Measurements from ENCODE around the gene LMAN1.

DNA sequence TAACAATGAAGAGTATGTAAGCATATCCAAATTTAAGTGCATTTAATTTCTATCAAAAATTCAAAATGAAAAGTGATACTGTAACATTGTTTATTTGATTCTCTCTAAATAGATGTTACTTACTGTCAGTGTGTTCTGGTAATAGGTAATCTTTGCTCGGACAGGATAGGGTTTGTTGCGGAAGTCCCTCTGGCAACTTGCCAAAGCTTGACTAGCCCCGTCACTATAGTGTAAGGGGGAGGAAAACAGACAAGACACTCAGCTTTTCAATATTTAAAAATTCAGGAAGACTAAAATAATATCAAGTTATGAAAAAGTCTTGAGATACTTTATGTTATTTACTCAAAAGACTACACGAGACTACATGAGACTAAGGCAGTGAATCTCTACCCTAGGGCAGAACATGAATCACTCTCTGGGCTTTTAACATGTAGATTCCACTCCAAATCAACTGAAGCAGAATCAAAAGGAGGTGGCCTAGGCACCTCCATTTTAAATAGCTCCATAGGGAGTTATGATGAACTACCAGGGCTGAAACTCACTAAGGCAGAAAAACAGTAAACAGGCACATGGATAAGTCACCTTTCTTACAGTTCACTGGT is 5.9 kb downstream of the LMAN1 start:
- TF ChIP-seq CTCF (IDR thresholded peaks at IDR 0.05; ENCODE audit: extremely low read depth in 1 of 2, insufficient read depth in 1 of 2, low read depth in 1 of 2, low read length in 2 of 2) = no peak
- TF ChIP-seq MAX (IDR thresholded peaks at IDR 0.05; ENCODE audit: insufficient read depth, insufficient read length) = no peak
- TF ChIP-seq EZH2 (IDR thresholded peaks at IDR 0.05; ENCODE audit: borderline replicate concordance, low read depth, low read length, severe bottlenecking) = no peak
- no peak for TF ChIP-seq POLR2AphosphoS5 (IDR thresholded peaks at IDR 0.05; ENCODE audit: insufficient read depth, low read depth, low read length)

All from endothelial cell of umbilical vein (primary cell).